ENCODE measurements around the gene EXOC3. TPM values are rescaled to one million over a fixed set of nuclear protein-coding genes. Genes with fewer than 3 reads are reported as not detected.
"Not testable (repeated sequence)": the region's sequence is repeated elsewhere in the genome, so short reads cannot be mapped to it uniquely, and the experiment has no call there.

EXOC3 gene
- total RNA-seq, 1 donor from 2014 or later, result 43.9 TPM

GRCh38 chr5:472656-473550, 29.9 kb downstream of the EXOC3 start:
- no peaks in the 10 kb centered on the region for H3K9me3 Mint-ChIP-seq (ENCODE audit: unreplicated experiment)
- peaks cover 15% of the 10 kb centered on the region for H3K27me3 Mint-ChIP-seq (ENCODE audit: unreplicated experiment)
- no peak for TF ChIP-seq CTCF (IDR thresholded peaks at IDR 0.05; ENCODE audit: unreplicated experiment)
- no peak overlapping the region for H3K27ac Mint-ChIP-seq (ENCODE audit: unreplicated experiment)
- no peak overlapping the region for H3K4me3 Mint-ChIP-seq (ENCODE audit: unreplicated experiment)
- H3K4me1 Mint-ChIP-seq (ENCODE audit: unreplicated experiment), result peaks cover 6% of the 10 kb centered on the region
- DNase-seq (ENCODE audit: low spot score), result peak; percentile 89
- peaks cover 4% of the 10 kb centered on the region for H3K36me3 Mint-ChIP-seq (ENCODE audit: low read depth, unreplicated experiment)

GRCh38 chr5:473551-474192, 30.7 kb downstream of the EXOC3 start:
- no peak for TF ChIP-seq CTCF (IDR thresholded peaks at IDR 0.05; ENCODE audit: unreplicated experiment)
- peak; percentile 44 for DNase-seq (ENCODE audit: low spot score)
- peak overlapping the region; percentile 42 for H3K27ac Mint-ChIP-seq (ENCODE audit: unreplicated experiment)
- peaks cover 15% of the 10 kb centered on the region for H3K27me3 Mint-ChIP-seq (ENCODE audit: unreplicated experiment)
- H3K36me3 Mint-ChIP-seq (ENCODE audit: low read depth, unreplicated experiment), result peaks cover 4% of the 10 kb centered on the region
- H3K4me1 Mint-ChIP-seq (ENCODE audit: unreplicated experiment), result peaks cover 6% of the 10 kb centered on the region
- H3K4me3 Mint-ChIP-seq (ENCODE audit: unreplicated experiment), result peak overlapping the region; percentile 86
- H3K9me3 Mint-ChIP-seq (ENCODE audit: unreplicated experiment), result no peaks in the 10 kb centered on the region

- H3K9me3 Mint-ChIP-seq (ENCODE audit: unreplicated experiment); H3K4me1 Mint-ChIP-seq (ENCODE audit: unreplicated experiment); H3K27ac Mint-ChIP-seq (ENCODE audit: unreplicated experiment); DNase-seq (ENCODE audit: low spot score); H3K36me3 Mint-ChIP-seq (ENCODE audit: low read depth, unreplicated experiment); H3K4me3 Mint-ChIP-seq (ENCODE audit: unreplicated experiment): not testable (repeated sequence)
- peaks cover 15% of the 10 kb centered on the region for H3K27me3 Mint-ChIP-seq (ENCODE audit: unreplicated experiment)
Measured at GRCh38 chr5:474232-474839, 31.4 kb downstream of the EXOC3 start.

GRCh38 chr5:474840-475661, 32.1 kb downstream of the EXOC3 start:
- H3K27ac Mint-ChIP-seq (ENCODE audit: unreplicated experiment), result no peak overlapping the region
- no peak for DNase-seq (ENCODE audit: low spot score)
- no peak for TF ChIP-seq CTCF (IDR thresholded peaks at IDR 0.05; ENCODE audit: unreplicated experiment)
- peaks cover 6% of the 10 kb centered on the region for H3K4me1 Mint-ChIP-seq (ENCODE audit: unreplicated experiment)
- peaks cover 4% of the 10 kb centered on the region for H3K36me3 Mint-ChIP-seq (ENCODE audit: low read depth, unreplicated experiment)
- H3K27me3 Mint-ChIP-seq (ENCODE audit: unreplicated experiment), result peaks cover 15% of the 10 kb centered on the region
- H3K9me3 Mint-ChIP-seq (ENCODE audit: unreplicated experiment), result no peaks in the 10 kb centered on the region
- H3K4me3 Mint-ChIP-seq (ENCODE audit: unreplicated experiment), result no peak overlapping the region

GRCh38 chr5:475704-476101, 32.7 kb downstream of the EXOC3 start:
- DNase-seq (ENCODE audit: low spot score), result no peak
- Mint-ChIP-seq H3K9me3 (ENCODE audit: unreplicated experiment) (no peaks in the 10 kb centered on the region), H3K27ac (ENCODE audit: unreplicated experiment) (no peak overlapping the region), H3K4me1 (ENCODE audit: unreplicated experiment) (peaks cover 6% of the 10 kb centered on the region), H3K36me3 (ENCODE audit: low read depth, unreplicated experiment) (peaks cover 4% of the 10 kb centered on the region), H3K27me3 (ENCODE audit: unreplicated experiment) (peaks cover 15% of the 10 kb centered on the region), H3K4me3 (ENCODE audit: unreplicated experiment) (no peak overlapping the region)
- no peak for TF ChIP-seq CTCF (IDR thresholded peaks at IDR 0.05; ENCODE audit: unreplicated experiment)

Measured in endothelial cell (in vitro differentiated cells).